CD4-positive, CD25-positive, alpha-beta regulatory T cell (primary cell): ENCODE results near the gene PHTF2. TPM values are rescaled to one million over a fixed set of nuclear protein-coding genes. Genes with fewer than 3 reads are reported as not detected.
"Not testable (repeated sequence)": the region's sequence is repeated elsewhere in the genome, so short reads cannot be mapped to it uniquely, and the experiment has no call there.

Experiments used
- ATAC-seq, 2 donors: fragments of 150-1000 bp; cut with Tn5 transposase; one replicate each; pipeline ENCODE4 v1.10.0; 2021; ENCODE audit warnings: low read depth in 2 of 2, moderate number of reproducible peaks in 2 of 2, moderate library complexity in 1 of 2
- DNase-seq, 3 donors: peaks; one replicate each; pipeline versions ENCODE4 v3.0.0 to v3.0.0-alpha.2; 2012 to 2022; ENCODE audit warnings: mixed read lengths in 1 of 3
- H3K27ac ChIP-seq: one replicate; pipeline ENCODE4 v1.7.0; 2013; ENCODE audit warnings: mild to moderate bottlenecking, low read length; ENCODE audit not compliant: insufficient read depth, poor library complexity, severe bottlenecking
- H3K27me3 ChIP-seq: one replicate; pipeline ENCODE4 v1.7.0; 2013; ENCODE audit warnings: low read length; ENCODE audit not compliant: control insufficient read depth, insufficient read depth
- H3K36me3 ChIP-seq: one replicate; pipeline ENCODE4 v1.7.0; 2013; ENCODE audit warnings: mild to moderate bottlenecking, low read length, moderate library complexity; ENCODE audit not compliant: control insufficient read depth, insufficient read depth
- H3K4me1 ChIP-seq: 2 replicates; pipeline ENCODE4 v1.7.0; 2013; ENCODE audit warnings: mild to moderate bottlenecking, low read length; ENCODE audit not compliant: insufficient read depth, control insufficient read depth, poor library complexity, severe bottlenecking
- H3K4me3 ChIP-seq: one replicate; pipeline ENCODE4 v1.7.0; 2013; ENCODE audit warnings: low read depth, mild to moderate bottlenecking, low read length, moderate library complexity
- H3K9me3 ChIP-seq, 2 experiments: 1 replicate in 1 of 2; 2 replicates in 1 of 2; pipeline ENCODE4 v1.7.0; 2013; ENCODE audit warnings: low read length in 2 of 2, mild to moderate bottlenecking in 1 of 2, moderate library complexity in 1 of 2; ENCODE audit not compliant: control insufficient read depth in 2 of 2
- H3K27ac Mint-ChIP-seq, 3 donors: one replicate each; pipeline ENCODE4 v1.8.0; 2020 to 2022; ENCODE audit warnings: mild to moderate bottlenecking in 3 of 3, mixed read lengths in 3 of 3, moderate library complexity in 2 of 3
- H3K27me3 Mint-ChIP-seq: one replicate; pipeline ENCODE4 v1.8.0; 2022; ENCODE audit warnings: mild to moderate bottlenecking, mixed read lengths
- H3K36me3 Mint-ChIP-seq: one replicate; pipeline ENCODE4 v1.8.0; 2020; ENCODE audit warnings: mixed read lengths
- H3K4me1 Mint-ChIP-seq, 4 donors: one replicate each; pipeline ENCODE4 v1.8.0; 2020 to 2022; ENCODE audit warnings: mixed read lengths in 4 of 4, mild to moderate bottlenecking in 1 of 4
- H3K4me3 Mint-ChIP-seq, 4 donors: one replicate each; pipeline ENCODE4 v1.8.0; 2020 to 2022; ENCODE audit warnings: mild to moderate bottlenecking in 4 of 4, mixed read lengths in 4 of 4, moderate library complexity in 3 of 4
- H3K9me3 Mint-ChIP-seq, 7 donors: one replicate each; pipeline ENCODE4 v1.8.0; 2020 to 2022; ENCODE audit warnings: mixed read lengths in 7 of 7, mild to moderate bottlenecking in 3 of 7, moderate library complexity in 2 of 7
- polyA plus RNA-seq, 4 donors: library from polyadenylated mRNA; unstranded; fragments of 300-500 nt; fragmentation: Illumina TruSeq; gene quantifications; one replicate each; pipeline ENCODE4 v1.2.3, GENCODE V29; 2021
- total RNA-seq: library from RNA; stranded (reverse); gene quantifications from one replicate; pipeline ENCODE4 v1.2.3, GENCODE V29; 2022

PHTF2 gene
- total and polyA plus RNA-seq, 5 donors from 2014 or later, result 25.0 to 77.9 (median 28.9) TPM

DNA sequence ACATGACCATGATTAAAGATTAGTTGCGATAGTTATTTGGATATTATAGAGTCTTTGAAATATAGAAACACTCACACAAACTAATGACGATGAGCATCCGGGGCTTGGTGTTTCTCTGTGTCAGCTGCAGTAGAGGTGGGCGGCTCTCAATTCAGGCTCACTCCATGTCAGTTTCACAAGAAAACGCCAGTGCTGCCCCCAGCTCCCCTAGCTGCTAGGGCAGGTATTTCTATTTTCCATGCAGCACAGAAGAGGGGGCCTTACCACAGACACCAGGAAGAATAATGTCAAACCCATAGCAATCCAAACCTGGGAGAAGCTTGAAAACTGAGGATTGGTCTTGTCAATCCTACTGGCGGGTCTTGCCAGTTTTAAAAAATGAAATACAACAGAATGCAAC is 197.1 kb downstream of the PHTF2 start:
- no peak for ATAC-seq
- Histone ChIP-seq H3K27ac (no peak overlapping the region), H3K4me3 (no peak overlapping the region), H3K27me3 (no peaks in the 10 kb centered on the region), H3K4me1 (no peaks in the 10 kb centered on the region), H3K36me3 (no peaks in the 10 kb centered on the region), H3K9me3 (no peaks in the 10 kb centered on the region)
- H3K36me3 Mint-ChIP-seq, result no peaks in the 10 kb centered on the region
- peaks cover 0 to 7% (median 0%) of the 10 kb centered on the region in 7 donors for H3K9me3 Mint-ChIP-seq
- no peaks in the 10 kb centered on the region for H3K4me1 Mint-ChIP-seq
- H3K4me3 Mint-ChIP-seq, result no peak overlapping the region
- peaks cover 5% of the 10 kb centered on the region for H3K27me3 Mint-ChIP-seq
- no peak overlapping the region for H3K27ac Mint-ChIP-seq
- no peak for DNase-seq

DNA sequence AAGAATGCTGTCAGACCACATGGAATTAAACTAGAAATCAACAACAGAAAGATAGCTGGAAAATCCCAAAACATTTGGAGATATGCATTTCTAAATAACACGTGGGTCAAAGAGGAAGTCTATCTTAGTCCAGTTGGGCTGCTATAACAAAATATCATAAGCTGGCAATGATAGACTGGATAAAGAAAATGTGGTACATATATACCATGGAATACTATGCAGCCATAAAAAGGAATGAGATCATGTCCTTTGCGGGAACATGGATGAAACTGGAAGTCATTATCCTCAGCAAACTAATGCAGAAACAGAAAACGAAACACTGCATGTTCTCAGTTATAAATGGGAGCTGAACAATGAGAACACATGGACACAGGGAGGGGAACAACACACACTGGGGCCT is 200.6 kb downstream of the PHTF2 start:
- H3K36me3 Mint-ChIP-seq, H3K9me3 Mint-ChIP-seq, H3K9me3 ChIP-seq, H3K4me3 ChIP-seq, H3K36me3 ChIP-seq, H3K4me1 ChIP-seq, H3K27me3 ChIP-seq, H3K27ac ChIP-seq, H3K27ac Mint-ChIP-seq, H3K4me3 Mint-ChIP-seq, H3K27me3 Mint-ChIP-seq, ATAC-seq, DNase-seq, H3K4me1 Mint-ChIP-seq: not testable (repeated sequence)

DNA sequence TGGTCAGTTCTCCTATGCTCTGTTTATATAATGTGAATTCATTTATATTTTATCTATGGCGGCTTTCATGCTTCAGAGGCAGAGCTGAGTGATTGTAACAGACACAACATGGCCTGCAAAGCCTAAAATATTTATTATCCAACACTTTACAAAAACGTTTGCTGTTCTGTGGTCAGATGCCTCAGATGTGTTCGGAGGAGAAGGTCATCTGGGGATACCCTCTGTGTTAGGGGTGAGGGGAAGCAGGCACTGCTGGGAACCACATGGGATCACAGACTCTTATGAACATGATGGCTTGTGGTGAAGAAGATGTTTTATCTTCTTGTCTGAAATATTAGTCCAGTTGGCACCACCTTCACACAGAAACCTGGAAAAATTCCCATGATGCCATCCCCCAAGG is 203.4 kb downstream of the PHTF2 start:
- ATAC-seq, result no peak
- no peak overlapping the region for H3K4me3 ChIP-seq
- Mint-ChIP-seq H3K4me3 (no peak overlapping the region), H3K36me3 (no peaks in the 10 kb centered on the region), H3K27me3 (no peaks in the 10 kb centered on the region), H3K27ac (no peak overlapping the region), H3K4me1 (no peaks in the 10 kb centered on the region), H3K9me3 (peaks cover 0 to 7% (median 0%) of the 10 kb centered on the region in 7 donors)
- H3K27me3 ChIP-seq, result no peaks in the 10 kb centered on the region
- H3K9me3 ChIP-seq, result no peaks in the 10 kb centered on the region
- H3K27ac ChIP-seq, result no peak overlapping the region
- H3K36me3 ChIP-seq, result no peaks in the 10 kb centered on the region
- H3K4me1 ChIP-seq, result no peaks in the 10 kb centered on the region
- no peak for DNase-seq

DNA sequence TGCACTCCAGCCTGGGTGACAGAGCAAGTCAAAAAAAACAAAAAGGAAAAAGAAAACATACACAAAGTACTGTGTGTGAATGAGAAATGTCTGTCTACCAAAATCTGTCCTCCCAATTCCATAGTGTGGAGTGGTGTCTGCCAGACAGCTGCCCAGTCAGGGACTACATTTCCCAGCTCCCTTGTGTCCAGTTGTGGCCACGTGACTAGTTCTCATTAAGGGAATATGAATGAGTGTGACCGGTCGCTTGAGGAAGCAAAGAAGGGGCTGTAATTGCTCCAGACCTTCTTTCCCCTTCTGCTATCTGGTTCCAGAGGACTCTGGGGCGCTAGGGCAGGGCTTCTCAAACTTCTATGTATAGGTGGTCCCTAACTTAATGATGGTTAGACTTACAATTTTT is 204.1 kb downstream of the PHTF2 start:
- DNase-seq (no peak), ATAC-seq (no peak)
- H3K27me3 Mint-ChIP-seq, result no peaks in the 10 kb centered on the region
- H3K36me3 ChIP-seq, result no peaks in the 10 kb centered on the region
- H3K9me3 Mint-ChIP-seq, result peaks cover 0 to 7% (median 0%) of the 10 kb centered on the region in 7 donors
- no peak overlapping the region for H3K4me3 Mint-ChIP-seq
- no peaks in the 10 kb centered on the region for H3K9me3 ChIP-seq
- no peak overlapping the region for H3K4me3 ChIP-seq
- H3K27ac ChIP-seq, result no peak overlapping the region
- H3K27me3 ChIP-seq, result no peaks in the 10 kb centered on the region
- H3K36me3 Mint-ChIP-seq, result no peaks in the 10 kb centered on the region
- no peak overlapping the region for H3K27ac Mint-ChIP-seq
- H3K4me1 Mint-ChIP-seq, result no peaks in the 10 kb centered on the region
- no peaks in the 10 kb centered on the region for H3K4me1 ChIP-seq

DNA sequence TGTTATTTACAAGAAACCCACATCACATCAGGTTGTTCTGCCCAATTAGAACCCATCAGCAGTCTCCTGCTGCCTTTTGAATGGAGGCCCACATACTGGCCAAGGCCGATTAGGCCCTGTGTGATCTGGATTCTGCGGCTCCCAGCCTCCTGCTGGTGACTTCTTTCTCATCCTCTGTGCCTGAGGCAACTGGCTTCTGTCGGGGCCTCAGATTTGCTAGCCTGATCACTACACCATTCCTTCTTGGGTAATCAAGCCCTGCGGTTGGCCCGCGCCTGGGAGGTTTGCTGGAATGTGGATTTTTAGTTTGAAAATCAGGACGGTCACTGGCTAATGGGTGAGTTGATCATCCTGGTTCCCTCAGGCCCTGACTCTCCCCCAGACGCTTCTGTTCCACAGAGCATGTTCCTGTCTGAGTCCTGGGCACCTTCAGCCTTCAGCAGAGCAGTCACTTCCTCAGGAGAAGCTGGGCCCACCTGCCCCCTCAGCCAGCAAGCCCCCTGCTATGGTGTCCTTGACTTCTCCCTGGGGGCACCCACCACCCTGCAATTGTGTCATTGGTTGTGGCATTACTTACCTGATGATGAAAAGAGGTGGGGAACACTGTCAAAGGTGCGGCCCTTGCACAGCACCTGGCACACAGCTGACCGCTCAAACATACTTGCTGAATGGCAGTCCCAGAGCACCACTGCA is 207.6 kb downstream of the PHTF2 start:
- Mint-ChIP-seq H3K27me3 (peaks cover 1% of the 10 kb centered on the region), H3K9me3 (peaks cover 0 to 2% (median 0%) of the 10 kb centered on the region in 7 donors), H3K36me3 (no peaks in the 10 kb centered on the region), H3K27ac (no peak overlapping the region), H3K4me3 (no peak overlapping the region), H3K4me1 (no peaks in the 10 kb centered on the region)
- Histone ChIP-seq H3K27ac (no peak overlapping the region), H3K4me3 (no peak overlapping the region), H3K4me1 (no peaks in the 10 kb centered on the region), H3K36me3 (no peaks in the 10 kb centered on the region), H3K9me3 (no peaks in the 10 kb centered on the region), H3K27me3 (no peaks in the 10 kb centered on the region)
- no peak for ATAC-seq
- no peak for DNase-seq

Other genes with a start within 250 kb of the PHTF2 start
- gene RSBN1L, start 102.3 kb upstream of the PHTF2 start, total RNA-seq, result 31.8 TPM
- 1 to 10 TPM; 7.3 to 9.8 (median 8.0) TPM for gene RSBN1L, start 102.3 kb upstream of the PHTF2 start, polyA plus RNA-seq
- gene TMEM60, start 339 bp upstream of the PHTF2 start, total RNA-seq, result 5.2 TPM
- gene TMEM60, start 339 bp upstream of the PHTF2 start, polyA plus RNA-seq, result 10 to 100 TPM; 32.3 to 76.0 (median 55.9) TPM